Renal cortex interstitium (tissue), 11 donors: ENCODE data around the gene TIGD1. TPM values are rescaled to one million over a fixed set of nuclear protein-coding genes. Genes with fewer than 3 reads are reported as not detected.
A peak's percentile ranks its signal among the peaks of the same experiment; 100 is the strongest.
"Not testable (repeated sequence)": the region's sequence is repeated elsewhere in the genome, so short reads cannot be mapped to it uniquely, and the experiment has no call there.

Experiments
- DNase-seq, 11 donors: peaks; one replicate each; pipeline ENCODE4 v3.0.0-alpha.2; 2013; ENCODE audit warnings: low read depth in 9 of 11, low spot score in 4 of 11; ENCODE audit errors: extremely low read depth in 1 of 11
- polyA plus RNA-seq, 3 donors: library from polyadenylated mRNA; unstranded; fragments of 120-200 nt; gene quantifications; one replicate each; pipeline ENCODE4 v1.2.1, GENCODE V29; 2013; ENCODE audit not compliant: insufficient read length in 3 of 3

The TIGD1 gene
- polyA plus RNA-seq, 3 donors: 11.9 to 15.2 (median 14.3) TPM

GRCh38 chr2:232543491-232543890 lies 6.9 kb downstream of the TIGD1 start:
- no peak for DNase-seq

- no peak for DNase-seq
Observed at GRCh38 chr2:232542715-232543467, 7.5 kb downstream of the TIGD1 start.

GRCh38 chr2:232541961-232542714 lies 8.2 kb downstream of the TIGD1 start:
- no peak for DNase-seq

GRCh38 chr2:232541195-232541960 lies 9.0 kb downstream of the TIGD1 start:
- no peak for DNase-seq

GRCh38 chr2:232540441-232541041 lies 9.8 kb downstream of the TIGD1 start:
- DNase-seq: no peak

GRCh38 chr2:232539298-232540231 lies 10.8 kb downstream of the TIGD1 start, which contains the start of gene CHRNG:
Gene CHRNG, plus strand, starts transcription at chr2:232539692. Its CDS starts 56 bp downstream, at chr2:232539748.
- peak in 1 of 11 donors; percentile 30 for DNase-seq

GRCh38 chr2:232538671-232539070 lies 11.7 kb downstream of the TIGD1 start:
- no peak for DNase-seq

- no peak for DNase-seq
Observed at GRCh38 chr2:232537499-232537898, 12.9 kb downstream of the TIGD1 start.

- no peak for DNase-seq
Observed at GRCh38 chr2:232537079-232537478, 13.3 kb downstream of the TIGD1 start.

GRCh38 chr2:232535761-232536530 lies 14.4 kb downstream of the TIGD1 start:
- DNase-seq: no peak

GRCh38 chr2:232534940-232535651 lies 15.3 kb downstream of the TIGD1 start:
- DNase-seq: no peak

- no peak for DNase-seq
Observed at GRCh38 chr2:232533944-232534710, 16.2 kb downstream of the TIGD1 start.

- not testable (repeated sequence) for DNase-seq
Observed at GRCh38 chr2:232532821-232533220, 17.5 kb downstream of the TIGD1 start.

GRCh38 chr2:232532419-232532818 lies 17.9 kb downstream of the TIGD1 start:
- no peak for DNase-seq

- DNase-seq: no peak
Observed at GRCh38 chr2:232530626-232531260, 19.6 kb downstream of the TIGD1 start.
